ENCODE measurements around the gene GOLGA8F.
"Not testable (repeated sequence)": the region's sequence is repeated elsewhere in the genome, so short reads cannot be mapped to it uniquely, and the experiment has no call there.

Gene GOLGA8F

GRCh38 chr15:28378364-28378763, at the start of gene GOLGA8F:
Gene GOLGA8F (plus strand): TSS chr15:28378664. CDS start chr15:28378762, 98 bp downstream.
- DNase-seq (ENCODE audit: low read depth, low spot score), result not testable (repeated sequence)

GRCh38 chr15:28357984-28358383, 20.5 kb upstream of the GOLGA8F start, which contains the start of gene GOLGA6L24:
Gene GOLGA6L24 (minus strand): TSS chr15:28358084. CDS start chr15:28358023, 61 bp downstream.
- not testable (repeated sequence) for DNase-seq (ENCODE audit: low read depth, low spot score)

- DNase-seq (ENCODE audit: low read depth, low spot score), result not testable (repeated sequence)
Observed at GRCh38 chr15:28365502-28365901, 13.0 kb upstream of the GOLGA8F start.

GRCh38 chr15:28380053-28380452, 1.6 kb downstream of the GOLGA8F start:
- DNase-seq (ENCODE audit: low read depth, low spot score), result not testable (repeated sequence)

GRCh38 chr15:28396022-28396421, 17.6 kb downstream of the GOLGA8F start:
- DNase-seq (ENCODE audit: low read depth, low spot score), result not testable (repeated sequence)

- not testable (repeated sequence) for DNase-seq (ENCODE audit: low read depth, low spot score)
Observed at GRCh38 chr15:28402774-28403435, 24.4 kb downstream of the GOLGA8F start.

GRCh38 chr15:28420470-28420869, 42.0 kb downstream of the GOLGA8F start:
- not testable (repeated sequence) for DNase-seq (ENCODE audit: low read depth, low spot score)

- not testable (repeated sequence) for DNase-seq (ENCODE audit: low read depth, low spot score)
Observed at GRCh38 chr15:28435594-28435993, 57.1 kb downstream of the GOLGA8F start.
